ENCODE data around the gene KCNJ15.

KCNJ15 gene

DNA sequence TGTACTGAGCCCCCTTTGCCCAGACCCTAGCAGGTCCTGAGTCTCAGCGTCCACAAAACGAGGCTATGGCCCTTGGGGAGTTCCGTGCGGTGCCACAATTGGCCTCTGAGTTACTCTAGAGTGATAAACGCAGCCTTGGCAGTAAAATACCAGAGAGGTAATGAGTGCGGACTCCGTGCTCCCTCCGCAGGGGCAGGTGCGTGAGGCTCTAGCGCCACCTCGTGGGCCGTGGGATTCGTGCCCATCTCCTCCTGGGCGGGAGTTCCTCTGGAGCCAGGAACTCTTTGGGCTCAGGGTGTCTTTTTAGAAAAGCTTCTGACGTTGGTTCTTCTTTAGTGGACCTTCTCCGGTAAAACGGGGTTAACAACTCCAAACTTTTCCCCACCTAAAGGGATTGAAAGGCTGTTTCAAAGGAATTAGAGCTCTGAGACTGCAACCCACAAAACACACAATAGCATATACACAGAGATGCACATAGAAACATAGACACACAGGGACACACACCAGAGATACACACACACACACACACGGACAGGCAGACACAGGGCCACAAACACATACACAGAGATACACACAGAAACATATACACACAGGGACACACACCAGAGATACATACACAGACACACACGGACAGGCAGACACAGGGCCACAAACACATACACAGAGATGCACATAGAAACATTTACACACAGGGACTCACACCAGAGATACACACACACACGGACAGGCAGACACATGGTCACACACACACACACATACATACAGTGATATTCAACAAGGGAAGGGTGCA lies 99.4 kb downstream of the KCNJ15 start:
- no peak for DNase-seq (ENCODE audit: low read depth)
